GM18907 (cell line): ENCODE data around the gene ZNF644.
"Not testable (repeated sequence)": the region's sequence is repeated elsewhere in the genome, so short reads cannot be mapped to it uniquely, and the experiment has no call there.

Experiments used
- ATAC-seq: cut with Tn5 transposase; IDR thresholded peaks from one replicate; pipeline ENCODE4 v1.9.1; 2021; ENCODE audit warnings: mild to moderate bottlenecking, moderate library complexity; ENCODE audit not compliant: unreplicated experiment

ZNF644 gene

GRCh38 chr1:90928231-90928630, 93.6 kb downstream of the ZNF644 start:
- not testable (repeated sequence) for ATAC-seq

GRCh38 chr1:90927674-90928073, 94.2 kb downstream of the ZNF644 start:
- ATAC-seq = not testable (repeated sequence)

GRCh38 chr1:90926971-90927370, 94.9 kb downstream of the ZNF644 start:
- no peak for ATAC-seq

GRCh38 chr1:90925928-90926869, 95.6 kb downstream of the ZNF644 start:
- ATAC-seq = no peak

- ATAC-seq = no peak
Observed at GRCh38 chr1:90924982-90925381, 96.9 kb downstream of the ZNF644 start.

GRCh38 chr1:90922996-90923395, 98.8 kb downstream of the ZNF644 start:
- ATAC-seq = peak; percentile 52

GRCh38 chr1:90922202-90922601, 99.6 kb downstream of the ZNF644 start:
- ATAC-seq = no peak

- peak; percentile 12 for ATAC-seq
Observed at GRCh38 chr1:90919900-90920299, 101.9 kb downstream of the ZNF644 start.

GRCh38 chr1:90919190-90919719, 102.6 kb downstream of the ZNF644 start:
- peak; percentile 61 for ATAC-seq

- ATAC-seq = no peak
Observed at GRCh38 chr1:90911353-90911752, 110.5 kb downstream of the ZNF644 start.

GRCh38 chr1:90902672-90903071, 119.2 kb downstream of the ZNF644 start:
- no peak for ATAC-seq

- ATAC-seq = no peak
Observed at GRCh38 chr1:90899263-90899662, 122.6 kb downstream of the ZNF644 start.

GRCh38 chr1:90893679-90894078, 128.2 kb downstream of the ZNF644 start:
- ATAC-seq = not testable (repeated sequence)

- not testable (repeated sequence) for ATAC-seq
Observed at GRCh38 chr1:90892884-90893283, 129.0 kb downstream of the ZNF644 start.

- not testable (repeated sequence) for ATAC-seq
Observed at GRCh38 chr1:90892196-90892595, 129.6 kb downstream of the ZNF644 start.

GRCh38 chr1:90891756-90892155, 130.1 kb downstream of the ZNF644 start:
- ATAC-seq = not testable (repeated sequence)

GRCh38 chr1:90882221-90882620, 139.6 kb downstream of the ZNF644 start:
- no peak for ATAC-seq

GRCh38 chr1:90881034-90881433, 140.8 kb downstream of the ZNF644 start:
- no peak for ATAC-seq

GRCh38 chr1:90879281-90879680, 142.6 kb downstream of the ZNF644 start:
- no peak for ATAC-seq

- no peak for ATAC-seq
Observed at GRCh38 chr1:90876101-90876500, 145.7 kb downstream of the ZNF644 start.
